HG03571 (cell line): ENCODE results near the gene GPD2.
A peak's percentile ranks its signal among the peaks of the same experiment; 100 is the strongest.

Experiments used
- ATAC-seq: cut with Tn5 transposase; IDR thresholded peaks from one replicate; pipeline ENCODE4 v1.9.1; 2021; ENCODE audit not compliant: unreplicated experiment

The GPD2 gene

DNA sequence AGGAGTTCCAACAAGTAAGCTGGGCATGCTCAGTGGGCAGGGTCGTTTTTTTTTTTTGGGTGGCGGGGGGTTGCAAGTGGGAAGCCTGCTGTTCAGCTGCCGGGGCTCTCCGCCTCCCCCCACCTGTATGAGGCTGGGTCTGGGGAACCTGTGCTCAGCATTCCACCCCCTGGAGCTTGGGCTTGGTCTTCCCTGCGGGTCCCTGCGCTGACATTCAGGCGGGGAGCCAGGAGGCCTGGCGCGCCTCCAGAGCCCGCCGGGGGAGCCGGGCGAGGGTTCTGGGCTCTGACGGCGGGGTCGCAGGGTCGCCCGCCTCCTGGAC is 822 bp upstream of the GPD2 start:
- ATAC-seq: peak; percentile 2

DNA sequence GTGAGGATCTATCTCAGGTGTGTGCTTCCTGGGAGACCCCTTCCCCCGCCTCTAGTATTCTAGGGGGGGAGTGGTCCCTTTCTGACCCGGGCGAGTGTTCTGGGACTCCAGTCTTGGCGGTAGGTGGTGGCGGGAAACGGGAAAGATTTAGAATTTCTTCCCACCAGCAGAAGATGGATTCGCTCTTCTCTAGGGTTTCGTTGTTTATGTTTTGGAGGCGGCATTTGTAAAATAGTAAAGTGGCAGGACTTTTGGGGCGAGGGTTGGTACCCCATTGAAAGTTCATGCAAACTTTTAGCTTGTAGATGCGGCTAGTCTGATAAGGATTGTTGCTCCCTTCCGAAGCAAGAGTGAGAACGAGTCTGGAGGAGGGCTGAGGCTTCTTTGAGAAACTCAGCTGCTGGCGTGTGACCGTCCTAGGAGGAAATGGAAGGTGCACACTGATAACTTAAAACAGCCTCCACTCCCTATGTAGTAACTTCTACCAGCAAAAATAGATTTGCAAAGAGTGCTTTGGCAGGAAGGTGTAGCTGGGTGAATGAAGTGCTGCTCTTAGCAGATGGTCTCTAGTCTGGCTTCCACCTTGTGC is 412 bp downstream of the GPD2 start:
- ATAC-seq: peak; percentile 42

DNA sequence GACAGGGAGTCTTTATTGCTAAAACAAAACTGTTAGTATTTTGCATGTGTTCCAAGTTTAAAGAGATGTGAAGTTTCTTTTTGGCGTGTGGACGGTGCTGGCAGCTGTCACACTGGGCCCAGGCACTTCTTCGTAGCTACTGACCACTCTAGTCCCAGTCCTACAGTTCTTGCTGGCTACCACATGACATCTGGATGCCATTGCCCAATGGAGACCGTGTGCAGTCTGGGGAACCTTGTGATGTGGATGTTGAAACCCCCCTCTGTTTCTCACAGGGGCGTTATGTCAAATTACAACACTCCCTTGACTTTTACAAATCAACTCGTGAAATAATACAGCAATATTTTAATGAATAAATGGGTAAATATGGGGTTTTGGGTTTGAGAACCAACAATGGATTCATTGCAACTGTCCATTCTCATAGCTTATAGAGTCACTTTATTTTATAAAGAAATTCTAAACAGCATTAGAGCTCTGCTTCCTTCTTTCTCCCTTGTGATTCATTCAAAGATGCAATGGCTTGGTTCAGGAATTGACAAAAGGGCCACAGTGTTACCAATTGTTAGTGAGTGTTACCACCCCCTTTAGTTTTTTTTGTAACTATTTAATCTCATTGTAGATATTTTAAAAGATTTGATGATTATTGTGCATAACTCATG is 1.2 kb downstream of the GPD2 start:
- peak; percentile 14 for ATAC-seq

DNA sequence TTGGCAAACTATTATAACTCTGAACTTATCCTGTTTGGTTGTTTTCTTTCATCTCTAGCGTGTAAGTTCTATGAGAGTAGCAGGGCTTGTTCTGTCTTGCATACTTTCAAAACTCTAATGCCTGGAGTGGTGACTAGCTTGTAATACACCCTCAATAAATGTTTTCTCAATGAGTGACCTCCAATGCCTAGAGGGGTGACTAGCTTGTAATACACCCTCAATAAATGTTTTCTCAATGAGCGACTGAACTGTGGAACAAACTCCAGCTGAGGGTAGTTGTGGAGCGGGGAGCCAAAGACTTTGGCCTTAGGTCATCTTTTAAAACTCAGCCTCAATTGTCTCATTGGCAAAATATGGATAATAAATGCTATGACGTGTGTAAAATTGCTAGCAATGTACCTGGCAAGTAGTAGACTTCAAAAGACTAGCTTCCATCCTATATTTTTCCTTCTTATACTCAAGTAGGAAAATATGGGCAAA is 1.8 kb downstream of the GPD2 start:
- ATAC-seq: no peak

DNA sequence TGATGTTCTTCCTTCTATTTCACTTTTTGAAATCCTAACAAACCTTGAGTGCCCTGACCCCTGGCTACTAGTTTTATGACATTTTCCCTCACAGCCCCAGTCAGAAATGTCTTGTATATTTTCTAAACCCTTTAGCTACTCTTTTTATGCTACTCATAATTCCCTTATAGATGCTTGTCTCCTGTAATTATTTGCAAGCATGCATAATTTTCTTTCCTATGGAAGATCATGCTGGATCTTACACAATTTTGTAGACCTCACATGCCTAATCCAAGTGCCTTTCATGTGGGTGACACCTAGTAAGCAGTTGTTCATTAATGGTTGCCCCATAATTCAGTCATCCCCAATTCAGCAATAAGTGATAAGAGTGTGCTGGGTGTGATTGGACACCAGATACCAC is 6.9 kb downstream of the GPD2 start:
- no peak for ATAC-seq

DNA sequence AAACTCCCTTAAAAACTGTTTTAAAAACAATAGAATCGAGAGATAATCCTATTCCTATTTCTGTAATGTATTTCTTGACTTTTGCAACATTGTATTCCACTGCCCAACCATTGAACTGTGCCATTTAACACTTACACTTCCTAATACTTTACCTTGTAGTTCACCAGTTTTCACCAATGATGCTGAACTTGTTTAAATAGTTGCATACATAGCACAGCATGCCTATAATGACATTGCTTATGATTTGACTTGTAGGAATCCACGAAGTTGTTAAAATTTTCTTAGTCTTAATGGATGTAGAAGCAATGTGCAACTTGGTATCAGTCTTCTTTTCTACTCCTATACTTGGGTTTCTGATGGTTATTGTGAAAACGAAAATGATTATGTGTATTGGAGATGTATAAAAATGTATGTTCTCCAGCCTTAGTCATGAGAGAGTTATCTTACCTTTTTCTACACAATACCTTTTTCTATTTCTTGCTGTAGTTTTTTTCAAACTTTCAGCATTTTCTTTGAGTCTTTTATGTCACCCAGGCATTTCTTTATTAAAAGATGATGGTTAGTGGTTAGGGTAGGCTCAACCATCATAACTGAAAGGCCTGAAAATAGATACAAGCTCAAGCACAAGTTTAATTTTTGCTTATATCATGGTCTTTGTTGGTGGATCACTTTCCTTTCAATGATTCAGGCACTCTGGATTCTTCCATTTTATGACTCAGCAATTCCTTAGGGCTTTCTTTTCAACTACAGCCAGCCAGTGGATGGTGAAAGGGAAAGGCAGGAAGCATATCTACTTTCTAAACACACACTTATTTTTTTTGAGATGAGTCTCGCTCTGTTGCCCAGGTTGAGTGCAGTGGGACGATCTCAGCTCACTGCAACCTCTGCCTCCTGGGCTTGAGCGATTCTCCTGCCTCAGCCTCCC is 9.4 kb downstream of the GPD2 start:
- ATAC-seq: no peak

DNA sequence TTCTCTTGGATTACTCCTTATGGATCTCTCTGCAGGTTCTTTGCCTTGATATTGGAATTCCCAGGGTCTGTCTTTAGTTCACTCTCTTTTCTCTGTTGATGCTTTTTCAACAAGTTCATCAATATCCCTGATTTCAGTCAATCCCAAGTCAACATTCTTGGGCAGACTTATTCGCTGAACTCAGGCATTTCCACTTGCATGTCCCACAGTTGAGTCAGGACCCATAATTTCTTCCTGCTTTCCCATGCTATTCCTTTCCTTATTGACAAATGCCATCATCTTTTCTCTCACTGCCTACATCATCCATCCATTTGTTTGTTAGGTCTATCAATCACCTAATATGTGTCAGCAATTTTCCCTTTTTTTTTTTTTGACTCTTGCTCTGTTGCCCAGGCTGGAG is 11.6 kb downstream of the GPD2 start:
- no peak for ATAC-seq

DNA sequence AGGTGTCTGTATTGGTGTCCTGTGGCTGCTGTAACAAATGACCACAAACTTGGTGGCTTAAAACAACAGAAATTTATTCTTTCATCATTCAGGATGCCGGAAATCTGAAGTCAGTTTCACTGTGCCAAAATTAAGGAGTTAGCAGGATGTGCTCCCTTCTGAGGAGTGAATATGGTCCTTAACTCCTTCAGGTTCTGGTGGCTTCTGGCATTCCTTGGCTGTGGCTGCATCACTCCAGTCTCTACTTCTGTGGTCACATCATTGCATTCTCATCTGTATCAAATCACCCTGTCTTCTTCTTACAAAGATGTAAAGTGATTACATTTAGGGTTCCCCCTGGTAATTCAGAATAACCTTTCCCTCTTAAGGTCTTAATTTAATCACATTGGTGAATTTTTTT is 12.6 kb downstream of the GPD2 start:
- no peak for ATAC-seq

DNA sequence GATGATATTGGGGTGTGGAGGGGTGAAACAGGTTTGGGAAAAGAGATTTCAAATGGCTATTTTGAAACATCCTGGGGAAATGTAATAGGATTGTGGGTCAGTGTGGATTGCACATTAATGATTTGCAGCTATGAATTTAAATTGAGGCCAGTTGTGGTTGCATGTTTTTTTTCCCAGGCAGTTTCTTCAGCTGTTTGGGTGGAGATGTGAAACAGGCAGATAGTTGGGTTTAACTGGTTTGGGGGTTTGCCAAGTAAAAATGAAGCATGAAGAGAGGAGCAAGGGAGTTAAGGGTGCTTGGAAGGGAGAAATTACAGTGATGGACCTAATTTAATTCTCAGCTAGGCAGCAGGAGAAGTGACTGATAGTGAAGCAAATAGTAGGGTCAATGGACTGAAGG is 16.8 kb downstream of the GPD2 start:
- no peak for ATAC-seq

DNA sequence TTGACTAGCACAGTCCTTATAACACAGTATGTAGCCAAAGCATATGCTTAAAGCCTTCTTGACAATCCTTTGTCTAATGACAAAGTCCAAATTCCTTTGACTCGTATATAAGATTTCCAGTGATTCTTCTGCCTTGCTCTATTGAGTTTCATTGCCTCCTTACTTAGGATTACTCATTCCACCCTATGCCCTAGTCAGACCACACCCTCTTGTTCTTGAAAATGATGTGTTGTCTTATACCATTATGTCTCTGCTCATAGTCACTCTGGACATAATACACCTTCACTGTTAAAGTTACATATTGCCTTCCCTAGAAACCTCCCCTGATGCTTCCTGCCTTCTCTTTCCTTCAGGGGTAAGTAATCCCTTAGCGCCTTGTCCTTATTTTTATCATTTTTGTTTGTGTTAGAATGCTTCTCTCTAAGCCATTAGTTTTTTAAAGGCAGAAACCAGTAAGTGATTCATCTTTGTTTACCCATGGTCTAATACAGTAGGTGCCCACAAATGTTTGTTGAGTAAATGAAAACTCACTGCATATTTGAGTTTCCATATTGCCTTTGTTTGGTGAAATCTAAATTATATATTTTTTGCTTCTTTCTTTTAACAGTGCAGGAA is 19.3 kb downstream of the GPD2 start:
- peak; percentile 48 for ATAC-seq

DNA sequence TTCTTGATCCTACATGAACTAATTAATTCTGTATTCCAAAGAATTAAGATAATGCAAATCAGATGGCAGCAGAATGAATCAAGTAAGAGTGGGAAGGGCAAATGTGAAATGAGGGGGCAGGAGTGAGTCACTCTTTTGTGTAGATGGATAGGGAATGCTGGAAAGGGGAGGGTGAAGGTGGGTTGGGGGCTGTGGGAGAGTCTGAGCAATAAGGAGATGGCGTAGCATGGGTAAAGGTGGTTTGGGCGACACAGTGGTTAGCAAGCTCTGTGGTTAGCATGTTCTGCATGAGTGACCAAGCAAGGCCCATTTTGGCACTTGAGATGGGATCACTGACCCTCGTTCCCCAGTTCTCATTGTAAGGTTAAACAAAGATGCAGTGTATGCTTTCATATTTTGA is 20.4 kb downstream of the GPD2 start:
- ATAC-seq: peak; percentile 78

DNA sequence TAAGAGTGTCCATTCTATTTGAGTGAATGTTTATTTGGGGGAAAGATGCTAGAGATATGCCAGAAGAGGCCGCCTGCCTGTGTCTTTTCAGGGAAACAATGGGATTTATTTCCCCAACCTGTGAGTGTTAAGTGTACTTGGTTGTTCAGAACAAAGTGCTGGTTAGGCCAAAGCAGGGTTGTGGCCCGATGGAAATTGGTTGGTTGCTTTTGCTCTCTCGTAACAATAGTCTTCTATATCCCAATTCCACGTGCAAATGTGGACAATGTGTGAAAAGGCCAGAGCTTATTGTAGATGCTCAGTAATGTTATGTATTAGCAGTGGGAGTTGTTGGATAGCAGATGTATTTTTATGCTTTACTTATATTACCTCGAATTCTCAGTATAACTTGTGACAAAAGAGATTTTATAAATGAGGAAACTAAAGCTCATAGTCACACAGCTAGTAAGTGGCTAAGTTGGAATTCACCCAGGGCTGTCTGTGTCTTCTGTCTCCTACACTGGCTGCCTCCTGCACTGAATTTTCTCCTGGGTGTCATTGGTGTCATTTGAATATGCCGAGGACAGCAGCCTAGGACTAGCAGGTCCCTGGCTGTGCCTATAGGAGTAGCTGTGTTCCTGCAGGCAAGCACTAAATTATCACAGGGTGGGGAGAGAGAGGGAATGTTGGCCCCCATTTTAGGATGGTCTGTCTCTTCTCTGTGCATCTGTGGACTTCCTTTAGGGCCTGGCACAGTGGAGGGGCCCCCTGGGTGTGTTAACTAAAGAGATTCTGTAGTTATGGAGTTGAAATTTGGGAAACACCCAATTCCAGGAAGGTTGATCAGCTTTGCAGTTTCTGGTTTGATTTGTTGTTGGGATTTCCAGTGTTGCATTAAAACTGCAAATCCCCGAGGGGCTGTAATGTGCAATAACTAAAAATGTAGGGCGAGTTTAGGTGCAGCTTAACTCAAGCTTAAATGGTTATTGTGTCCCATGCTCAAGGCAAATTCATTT is 21.6 kb downstream of the GPD2 start:
- no peak for ATAC-seq

DNA sequence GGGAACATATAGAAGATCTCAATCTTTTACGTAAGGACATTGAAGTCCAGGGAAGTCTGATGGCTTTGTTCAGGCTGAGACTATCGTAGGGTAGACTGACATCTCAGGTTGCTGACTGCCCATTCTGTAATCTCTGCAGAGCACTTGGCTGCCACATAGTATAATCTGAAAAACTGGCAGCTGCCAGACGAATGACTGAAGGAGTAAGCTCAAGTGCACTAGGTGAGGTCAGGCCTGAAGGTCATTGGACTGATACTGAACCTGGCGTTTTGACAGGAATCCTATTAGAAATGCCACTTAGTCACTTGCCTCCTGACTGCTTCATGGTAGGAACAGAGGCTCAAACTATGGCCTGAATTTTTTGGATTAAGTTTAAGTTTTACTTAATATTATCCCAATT is 23.5 kb downstream of the GPD2 start:
- no peak for ATAC-seq

DNA sequence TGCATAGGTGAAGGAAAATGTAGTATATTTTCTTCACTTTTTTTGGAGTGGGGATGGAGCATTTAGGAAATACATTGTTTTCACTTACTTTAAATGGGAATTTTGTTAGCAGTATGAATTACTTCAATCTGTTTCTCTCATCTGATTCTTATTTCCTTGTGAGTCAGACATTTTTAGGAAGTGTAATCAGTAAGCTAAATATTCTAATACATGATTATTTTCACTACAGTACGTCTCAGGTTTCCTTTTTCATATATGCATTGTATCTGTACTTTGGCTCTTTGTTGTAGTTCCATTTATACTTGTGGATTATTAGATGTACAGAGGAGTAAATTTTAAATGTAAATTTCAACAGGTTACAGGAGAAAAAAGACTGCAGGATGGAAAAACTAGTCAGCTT is 27.9 kb downstream of the GPD2 start:
- no peak for ATAC-seq

DNA sequence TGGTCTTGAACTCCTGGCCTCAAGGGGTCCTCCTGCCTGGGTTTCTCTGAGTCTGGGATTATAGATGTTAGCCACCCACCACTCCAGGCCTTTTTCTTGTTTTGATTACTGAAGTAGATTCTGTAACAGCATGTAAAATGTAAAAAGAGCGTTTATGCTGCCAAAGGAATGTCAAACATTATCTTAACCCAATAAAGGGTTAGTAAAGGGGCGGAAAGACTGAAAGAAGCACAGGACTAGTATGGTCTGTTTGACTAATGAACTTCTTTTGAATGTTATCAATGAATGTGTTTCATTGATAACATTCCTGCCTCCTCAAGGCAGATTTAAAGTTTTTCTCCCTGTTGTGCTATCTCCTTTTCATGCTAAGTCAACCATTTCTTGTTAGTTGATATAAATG is 29.4 kb downstream of the GPD2 start:
- no peak for ATAC-seq

DNA sequence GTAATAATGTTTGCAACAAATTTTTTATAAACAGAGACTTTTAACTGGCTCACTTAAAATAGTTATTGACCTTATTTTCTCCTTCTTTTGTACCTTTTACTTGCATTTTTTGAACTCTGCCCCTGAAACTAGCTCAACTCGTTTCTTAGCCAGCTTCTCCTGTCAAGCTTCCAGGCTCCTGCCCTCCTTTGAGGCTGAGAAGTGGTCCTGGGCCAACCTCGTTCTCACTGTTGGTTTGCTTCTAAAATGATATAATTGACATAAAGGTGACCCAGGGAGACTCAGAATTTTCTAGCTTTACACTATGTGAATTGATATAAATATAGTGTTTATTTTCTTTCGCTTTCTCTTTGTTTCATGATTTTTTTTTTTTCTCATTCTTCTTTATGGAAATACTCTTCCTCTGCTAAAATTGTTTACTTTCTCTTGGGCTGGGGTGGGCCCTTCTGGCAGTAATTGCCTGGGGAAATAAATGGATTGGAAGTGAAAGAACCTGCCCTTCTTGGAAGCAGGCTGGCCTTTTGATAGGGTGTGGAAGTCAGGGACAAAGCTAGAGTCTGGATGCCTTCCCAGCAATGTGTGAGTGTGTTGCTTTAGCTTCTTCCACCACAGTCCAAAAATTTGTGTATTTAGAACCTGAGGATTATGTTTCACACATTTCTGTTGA is 30.7 kb downstream of the GPD2 start:
- ATAC-seq: no peak

DNA sequence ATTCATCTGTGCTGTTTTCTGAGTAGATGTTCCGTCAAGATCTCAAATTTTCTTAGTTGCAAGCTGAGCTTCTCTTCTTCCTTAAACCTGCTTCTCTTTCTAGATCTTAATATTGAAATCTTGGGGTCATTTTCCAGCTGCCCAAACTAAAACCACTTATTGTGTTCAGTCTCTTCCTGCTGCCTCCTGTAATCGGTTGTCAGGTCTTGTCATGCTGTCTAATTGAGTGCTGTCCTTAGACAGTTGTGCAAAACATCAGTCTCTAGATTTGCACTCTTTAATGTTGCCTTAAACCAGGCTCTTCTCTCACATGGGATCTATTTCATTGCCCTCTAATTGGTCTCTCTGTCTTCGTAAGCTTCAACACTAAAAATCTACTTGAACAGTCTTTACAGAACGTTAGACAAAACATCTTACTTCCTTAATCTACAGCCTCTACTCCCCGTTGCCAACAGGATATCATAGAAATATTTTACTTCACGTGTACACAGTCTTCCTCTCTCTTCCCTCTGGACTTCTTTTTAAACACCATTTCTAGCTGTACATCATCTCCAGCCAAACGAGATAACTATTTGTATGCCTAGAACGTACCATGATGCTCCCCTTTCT is 34.9 kb downstream of the GPD2 start:
- peak; percentile 45 for ATAC-seq

DNA sequence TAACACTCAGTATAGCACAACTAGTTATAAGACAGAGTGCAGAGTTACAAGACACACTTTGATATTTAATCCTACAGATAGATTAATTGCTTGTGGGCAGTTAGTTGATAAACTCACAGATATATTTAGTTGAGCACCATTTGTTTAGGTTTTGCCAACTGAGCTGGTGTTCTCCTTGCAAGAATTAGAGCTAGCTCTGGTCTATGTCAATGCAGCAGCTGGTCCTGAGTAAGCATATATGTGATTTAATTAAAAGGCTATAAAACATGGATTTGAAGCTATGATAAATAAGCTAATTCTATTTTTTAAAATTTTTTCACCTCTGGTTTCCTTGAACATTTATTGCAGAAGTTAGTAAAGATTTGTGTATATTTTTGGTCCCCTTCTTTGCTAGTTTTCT is 35.6 kb downstream of the GPD2 start:
- no peak for ATAC-seq

DNA sequence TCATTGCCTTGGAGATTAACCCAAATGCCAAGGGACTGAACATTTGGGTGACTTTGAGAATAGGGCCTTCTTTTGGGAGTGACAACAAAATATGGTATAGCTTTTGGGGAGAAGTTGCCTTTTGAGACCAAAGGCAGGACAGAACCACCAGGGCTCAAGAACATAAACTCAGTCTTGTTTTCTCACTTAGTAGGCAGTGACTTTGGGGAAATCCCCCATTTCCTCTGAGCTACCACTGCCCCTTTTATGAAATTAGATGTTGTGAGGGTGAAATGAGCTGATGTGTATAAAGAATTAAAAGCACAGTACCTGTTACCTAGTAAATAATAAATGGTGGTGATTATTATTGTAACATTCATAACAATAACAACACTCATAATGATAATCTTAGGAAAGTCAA is 36.5 kb downstream of the GPD2 start:
- ATAC-seq: no peak

DNA sequence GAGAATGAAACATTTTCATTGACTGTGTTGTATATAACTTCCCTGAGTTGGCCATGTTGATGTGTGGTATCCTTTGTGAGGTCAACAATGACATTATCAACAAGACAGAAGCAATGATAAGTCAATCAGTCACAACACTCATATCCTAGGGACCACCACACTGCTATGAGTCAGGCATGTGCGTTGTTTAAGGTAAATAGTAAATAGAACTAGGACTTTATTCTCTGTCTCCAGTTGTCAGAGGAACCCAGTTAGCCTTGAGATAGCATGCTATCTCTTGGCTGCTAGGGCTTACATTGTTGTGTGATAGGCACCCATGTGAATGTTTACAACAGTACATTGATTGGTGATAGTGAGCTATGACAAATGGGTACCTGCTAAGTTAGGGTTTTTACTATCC is 37.3 kb downstream of the GPD2 start:
- no peak for ATAC-seq
